A673 (cell line): ENCODE results near the gene ZGRF1.

Experiments used
- EZH2 ChIP-seq: fragments of 200-600 bp; sonication (generic); IDR thresholded peaks from 2 replicates; pipeline ENCODE4 v1.6.1; 2017; ENCODE audit warnings: borderline replicate concordance, low read depth, mild to moderate bottlenecking, mixed read lengths, antibody characterized with exemption, low read length; ENCODE audit not compliant: poor library complexity, severe bottlenecking
- TF ChIP-seq, protein P1 (sequence below): fragments of 300-800, 200-600 bp; sonication (generic); conservative IDR thresholded peaks from 2 replicates; pipeline ENCODE4 v1.5.1; 2017; ENCODE audit warnings: low read depth, mild to moderate bottlenecking, antibody characterized with exemption, low read length, moderate library complexity, mixed read lengths

DNA sequence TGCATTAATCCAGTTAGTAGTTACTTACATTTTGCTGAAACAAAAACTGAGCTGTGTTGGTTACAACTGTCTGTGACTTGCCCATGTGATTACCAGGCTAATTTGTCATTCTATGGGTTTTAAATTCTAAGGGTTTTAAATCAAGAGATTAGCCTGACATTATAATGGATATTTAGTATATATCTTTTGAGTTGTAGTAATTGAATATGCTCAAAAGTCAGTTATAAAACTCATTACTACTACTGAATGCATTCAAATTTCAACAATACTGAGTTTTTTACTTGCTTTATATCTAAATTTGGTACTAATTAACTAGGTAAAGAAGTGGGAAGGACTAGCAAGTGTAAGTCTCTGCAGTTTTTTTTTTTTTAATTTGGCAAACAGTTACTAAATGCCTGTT lies 14.9 kb upstream of the ZGRF1 start:
- TF ChIP-seq, protein P1, sequence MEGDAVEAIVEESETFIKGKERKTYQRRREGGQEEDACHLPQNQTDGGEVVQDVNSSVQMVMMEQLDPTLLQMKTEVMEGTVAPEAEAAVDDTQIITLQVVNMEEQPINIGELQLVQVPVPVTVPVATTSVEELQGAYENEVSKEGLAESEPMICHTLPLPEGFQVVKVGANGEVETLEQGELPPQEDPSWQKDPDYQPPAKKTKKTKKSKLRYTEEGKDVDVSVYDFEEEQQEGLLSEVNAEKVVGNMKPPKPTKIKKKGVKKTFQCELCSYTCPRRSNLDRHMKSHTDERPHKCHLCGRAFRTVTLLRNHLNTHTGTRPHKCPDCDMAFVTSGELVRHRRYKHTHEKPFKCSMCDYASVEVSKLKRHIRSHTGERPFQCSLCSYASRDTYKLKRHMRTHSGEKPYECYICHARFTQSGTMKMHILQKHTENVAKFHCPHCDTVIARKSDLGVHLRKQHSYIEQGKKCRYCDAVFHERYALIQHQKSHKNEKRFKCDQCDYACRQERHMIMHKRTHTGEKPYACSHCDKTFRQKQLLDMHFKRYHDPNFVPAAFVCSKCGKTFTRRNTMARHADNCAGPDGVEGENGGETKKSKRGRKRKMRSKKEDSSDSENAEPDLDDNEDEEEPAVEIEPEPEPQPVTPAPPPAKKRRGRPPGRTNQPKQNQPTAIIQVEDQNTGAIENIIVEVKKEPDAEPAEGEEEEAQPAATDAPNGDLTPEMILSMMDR = no peak
- no peak for TF ChIP-seq EZH2
